Measurements from ENCODE around the gene PIPOX. TPM values are rescaled to one million over a fixed set of nuclear protein-coding genes. Genes with fewer than 3 reads are reported as not detected.

The PIPOX gene
- total RNA-seq, 4 donors from 2014 or later: 1.2 to 15.3 (median 1.6) TPM; not detected in 1

GRCh38 chr17:29078183-29079045 is 35.5 kb downstream of the PIPOX start:
- Histone ChIP-seq H3K4me1 (no peaks in the 10 kb centered on the region), H3K27me3 (no peaks in the 10 kb centered on the region), H3K27ac (no peak overlapping the region), H3K36me3 (peaks cover 0 to 19% (median 5%) of the 10 kb centered on the region in 4 donors), H3K4me3 (no peak overlapping the region), H3K9me3 (no peaks in the 10 kb centered on the region)
- DNase-seq: no peak
- in situ Hi-C loops (cut with MboI; ENCODE audit: low pct_ligation_motif_present in 1 of 4, low pct_unique_long_range_greater_than_20kb in 1 of 4, low sequenced_read_pairs in 3 of 4): no loop called here
- intact Hi-C loops (cut with DNase I; ENCODE audit: low total_unique reads): no loop called here
- no peak for TF ChIP-seq EP300 (IDR thresholded peaks at IDR 0.05; ENCODE audit: low read depth)
- no peak for TF ChIP-seq CTCF (IDR thresholded peaks at IDR 0.05)
- no peak for TF ChIP-seq POLR2A (IDR thresholded peaks at IDR 0.05)
- TF ChIP-seq POLR2AphosphoS5 (IDR thresholded peaks at IDR 0.05): no peak
- 92 to 96% methylated on average over 4 to 9 of the region's 9 CpGs for WGBS, 2 donors (ENCODE audit: low coverage in 1 of 2)

- in situ Hi-C loops (cut with MboI; ENCODE audit: low pct_ligation_motif_present in 1 of 4, low pct_unique_long_range_greater_than_20kb in 1 of 4, low sequenced_read_pairs in 3 of 4) (no loop called here), intact Hi-C loops (cut with DNase I; ENCODE audit: low total_unique reads) (no loop called here)
- 94 to 96% methylated on average over 9 to 16 of the region's 16 CpGs for WGBS, 2 donors (ENCODE audit: low coverage in 1 of 2)
- Histone ChIP-seq H3K4me3 (no peak overlapping the region), H3K9me3 (no peaks in the 10 kb centered on the region), H3K36me3 (peaks cover 0 to 19% (median 5%) of the 10 kb centered on the region in 4 donors), H3K4me1 (no peaks in the 10 kb centered on the region), H3K27me3 (no peaks in the 10 kb centered on the region), H3K27ac (no peak overlapping the region)
- TF ChIP-seq EP300 (IDR thresholded peaks at IDR 0.05; ENCODE audit: low read depth): no peak
- no peak for TF ChIP-seq CTCF (IDR thresholded peaks at IDR 0.05)
- TF ChIP-seq POLR2AphosphoS5 (IDR thresholded peaks at IDR 0.05): no peak
- TF ChIP-seq POLR2A (IDR thresholded peaks at IDR 0.05): no peak
- DNase-seq: no peak
Observed at GRCh38 chr17:29079433-29079832, 36.5 kb downstream of the PIPOX start.

- in situ Hi-C loops (cut with MboI; ENCODE audit: low pct_ligation_motif_present in 1 of 4, low pct_unique_long_range_greater_than_20kb in 1 of 4, low sequenced_read_pairs in 3 of 4): no loop called here
- H3K27ac ChIP-seq: no peak overlapping the region
- 93 to 96% methylated on average over 5 to 30 of the region's 33 CpGs for WGBS, 2 donors (ENCODE audit: low coverage in 1 of 2)
- peaks cover 0 to 22% (median 7%) of the 10 kb centered on the region in 4 donors for H3K36me3 ChIP-seq
- no peaks in the 10 kb centered on the region for H3K4me1 ChIP-seq
- TF ChIP-seq POLR2A (IDR thresholded peaks at IDR 0.05) (no peak), EP300 (IDR thresholded peaks at IDR 0.05; ENCODE audit: low read depth) (no peak), CTCF (IDR thresholded peaks at IDR 0.05) (no peak), POLR2AphosphoS5 (IDR thresholded peaks at IDR 0.05) (no peak)
- no peak overlapping the region for H3K4me3 ChIP-seq
- intact Hi-C loops (cut with DNase I; ENCODE audit: low total_unique reads): no loop called here
- no peak for DNase-seq
- no peaks in the 10 kb centered on the region for H3K27me3 ChIP-seq
- no peaks in the 10 kb centered on the region for H3K9me3 ChIP-seq
Observed at GRCh38 chr17:29079887-29080286, 36.9 kb downstream of the PIPOX start.

GRCh38 chr17:29080323-29080722 is 37.4 kb downstream of the PIPOX start:
- 95% methylated on average over 32 of the region's 33 CpGs; no CpG with 5 or more reads in 1 of the 2 donors for WGBS, 2 donors (ENCODE audit: low coverage in 1 of 2)
- no peaks in the 10 kb centered on the region for H3K9me3 ChIP-seq
- peaks cover 0 to 27% (median 9%) of the 10 kb centered on the region in 4 donors for H3K36me3 ChIP-seq
- in situ Hi-C loops (cut with MboI; ENCODE audit: low pct_ligation_motif_present in 1 of 4, low pct_unique_long_range_greater_than_20kb in 1 of 4, low sequenced_read_pairs in 3 of 4) (no loop called here), intact Hi-C loops (cut with DNase I; ENCODE audit: low total_unique reads) (no loop called here)
- no peaks in the 10 kb centered on the region for H3K4me1 ChIP-seq
- TF ChIP-seq EP300 (IDR thresholded peaks at IDR 0.05; ENCODE audit: low read depth) (no peak), POLR2AphosphoS5 (IDR thresholded peaks at IDR 0.05) (no peak), CTCF (IDR thresholded peaks at IDR 0.05) (no peak), POLR2A (IDR thresholded peaks at IDR 0.05) (no peak)
- H3K27me3 ChIP-seq: no peaks in the 10 kb centered on the region
- H3K27ac ChIP-seq: no peak overlapping the region
- no peak for DNase-seq
- H3K4me3 ChIP-seq: no peak overlapping the region
